Liver (tissue), 9 donors: ENCODE measurements around the gene KLK7. TPM values are rescaled to one million over a fixed set of nuclear protein-coding genes. Genes with fewer than 3 reads are reported as not detected.

Experiments
- DNase-seq: peaks from one replicate; pipeline ENCODE4 v3.0.0-alpha.2; 2017; ENCODE audit warnings: low spot score
- H3K27ac ChIP-seq, 2 donors: one replicate each; pipeline ENCODE4 v1.7.0; 2013; ENCODE audit warnings: inconsistent platforms in 2 of 2, low read length in 2 of 2, control low read depth in 1 of 2, low read depth in 1 of 2, mild to moderate bottlenecking in 1 of 2
- H3K27me3 ChIP-seq, 4 donors: one replicate each; pipeline versions ENCODE4 v1.6.1 to v1.7.0; 2013; ENCODE audit warnings: low read length in 3 of 4, inconsistent platforms in 1 of 4, mild to moderate bottlenecking in 1 of 4, moderate library complexity in 1 of 4; ENCODE audit not compliant: control insufficient read depth in 4 of 4, insufficient read depth in 4 of 4
- H3K36me3 ChIP-seq, 4 donors: one replicate each; pipeline versions ENCODE4 v1.6.1 to v1.7.0; 2013; ENCODE audit warnings: low read length in 3 of 4, mild to moderate bottlenecking in 3 of 4, low read depth in 1 of 4, moderate library complexity in 1 of 4; ENCODE audit not compliant: control insufficient read depth in 4 of 4, insufficient read depth in 3 of 4
- H3K4me1 ChIP-seq, 4 donors: one replicate each; pipeline versions ENCODE4 v1.6.1 to v1.7.0; 2013; ENCODE audit warnings: low read length in 3 of 4, mild to moderate bottlenecking in 3 of 4, moderate library complexity in 1 of 4; ENCODE audit not compliant: control insufficient read depth in 4 of 4, insufficient read depth in 4 of 4
- H3K4me3 ChIP-seq, 3 donors: one replicate each; pipeline versions ENCODE4 v1.6.1 to v1.7.0; 2013; ENCODE audit warnings: low read length in 3 of 3, control low read depth in 1 of 3, low read depth in 1 of 3, mild to moderate bottlenecking in 1 of 3
- H3K9ac ChIP-seq, 2 donors: one replicate each; pipeline ENCODE4 v1.7.0; 2013; ENCODE audit warnings: low read length in 2 of 2, mild to moderate bottlenecking in 2 of 2, moderate library complexity in 2 of 2, control low read depth in 1 of 2, low read depth in 1 of 2
- H3K9me3 ChIP-seq, 4 donors: one replicate each; pipeline versions ENCODE4 v1.6.1 to v1.7.0; 2013; ENCODE audit warnings: low read length in 3 of 4; ENCODE audit not compliant: control insufficient read depth in 4 of 4
- ATF3 ChIP-seq: IDR thresholded peaks from 2 replicates; pipeline ENCODE4 v1.6.1; 2016; ENCODE audit warnings: antibody characterized with exemption
- CTCF ChIP-seq: fragments of 150-350 bp; IDR thresholded peaks from 2 replicates; pipeline ENCODE4 v1.5.1; 2017; ENCODE audit warnings: improper control_type of control experiment, low read depth, low read length; ENCODE audit not compliant: missing input control
- EGR1 ChIP-seq, 2 donors: IDR thresholded peaks; 2 replicates each; pipeline ENCODE4 v1.6.1; 2016 to 2018; ENCODE audit warnings: antibody characterized with exemption in 2 of 2, low read depth in 2 of 2
- FOXA1 ChIP-seq: IDR thresholded peaks from 2 replicates; pipeline ENCODE4 v1.6.1; 2016; ENCODE audit warnings: antibody characterized with exemption
- FOXA2 ChIP-seq: IDR thresholded peaks from 2 replicates; pipeline ENCODE4 v1.6.1; 2016; ENCODE audit warnings: antibody characterized with exemption
- GABPA ChIP-seq, 2 donors: IDR thresholded peaks in 1 of 2; conservative IDR thresholded peaks in 1 of 2; 2 replicates each; pipeline ENCODE4 v1.6.1; 2016; ENCODE audit warnings: antibody characterized with exemption in 2 of 2, mild to moderate bottlenecking in 1 of 2, moderate library complexity in 1 of 2
- HNF4A ChIP-seq, 2 donors: conservative IDR thresholded peaks; 2 replicates each; pipeline ENCODE4 v1.6.1; 2016; ENCODE audit warnings: antibody characterized with exemption in 2 of 2, mild to moderate bottlenecking in 2 of 2
- HNF4G ChIP-seq: IDR thresholded peaks from 2 replicates; pipeline ENCODE4 v1.6.1; 2016; ENCODE audit warnings: antibody characterized with exemption
- JUND ChIP-seq, 2 donors: IDR thresholded peaks; 2 replicates each; pipeline ENCODE4 v1.6.1; 2016; ENCODE audit warnings: antibody characterized with exemption in 2 of 2
- NR2F2 ChIP-seq: IDR thresholded peaks from 2 replicates; pipeline ENCODE4 v1.6.1; 2016; ENCODE audit warnings: antibody characterized with exemption
- RAD21 ChIP-seq, 2 donors: IDR thresholded peaks; 2 replicates each; pipeline ENCODE4 v1.6.1; 2016; ENCODE audit warnings: antibody characterized with exemption in 2 of 2, mild to moderate bottlenecking in 2 of 2
- RXRA ChIP-seq, 2 donors: IDR thresholded peaks; 2 replicates each; pipeline ENCODE4 v1.6.1; 2017 to 2018; ENCODE audit warnings: antibody characterized with exemption in 2 of 2, mild to moderate bottlenecking in 1 of 2
- SP1 ChIP-seq: IDR thresholded peaks from 2 replicates; pipeline ENCODE4 v1.6.1; 2018; ENCODE audit warnings: antibody characterized with exemption, mild to moderate bottlenecking
- TAF1 ChIP-seq: conservative IDR thresholded peaks from 2 replicates; pipeline ENCODE4 v1.6.1; 2016; ENCODE audit warnings: antibody characterized with exemption, mild to moderate bottlenecking
- YY1 ChIP-seq: IDR thresholded peaks from 2 replicates; pipeline ENCODE4 v1.6.1; 2016; ENCODE audit warnings: antibody characterized with exemption, mild to moderate bottlenecking
- WGBS: extraction: QIAGEN DNeasy Blood & Tissue Kit; methylation state at CpG from one replicate; pipeline ENCODE4 v1.1.7; 2013; 5-methylcytosine and 5-hydroxymethylcytosine counted together
- polyA plus RNA-seq, 2 donors: library from polyadenylated mRNA; stranded (reverse) in 1 of 2; unstranded in 1 of 2; fragments of 200-250 nt in 1 of 2; fragments of >200 nt in 1 of 2; fragmentation: Nextera tagmentation in 1 of 2; extraction: Ambion mirVana in 1 of 2; gene quantifications; one replicate each; pipeline versions ENCODE4 v1.2.1 to v1.2.3, GENCODE V29; 2013 to 2015
- total RNA-seq, 2 donors: library from RNA; depleted of rRNA; stranded (reverse); fragments of >200 nt; gene quantifications; one replicate each; pipeline ENCODE4 v1.2.3, GENCODE V29; 2014
- TF ChIP-seq, protein P1 (sequence below): IDR thresholded peaks from 2 replicates; pipeline ENCODE4 v1.6.1; 2016; ENCODE audit warnings: antibody characterized with exemption
- TF ChIP-seq, protein P2 (sequence below): IDR thresholded peaks from 2 replicates; pipeline ENCODE4 v1.6.1; 2016; ENCODE audit warnings: antibody characterized with exemption
- TF ChIP-seq, protein P3 (sequence below): IDR thresholded peaks from 2 replicates; pipeline ENCODE4 v1.6.1; 2016; ENCODE audit warnings: antibody characterized with exemption, mild to moderate bottlenecking
- donor health status: healthy.
- donor health status: healthy.
- donor health status: healthy.
- donor health status: healthy.
- donor health status: healthy.

KLK7 gene
- total and polyA plus RNA-seq, 4 donors: not detected

DNA sequence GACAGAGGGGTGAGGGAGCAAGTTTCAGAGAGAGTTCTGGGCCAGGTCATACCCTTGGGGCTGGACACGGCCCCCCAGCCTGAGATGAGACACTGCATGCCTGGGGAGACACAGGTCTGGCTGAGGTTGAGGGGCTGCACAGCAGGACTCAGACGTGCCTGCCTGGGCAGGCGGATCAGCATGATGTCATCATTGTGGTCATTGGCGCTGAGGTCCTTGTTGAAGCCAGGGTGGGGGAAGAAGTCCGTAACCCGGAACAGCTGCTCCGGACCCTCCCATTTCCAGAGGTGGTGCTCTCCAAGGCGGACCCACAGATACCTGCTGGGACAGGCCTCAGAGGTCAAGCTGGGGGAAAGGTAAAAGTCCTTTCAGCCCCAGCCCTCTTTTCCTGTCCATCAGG, 22.7 kb upstream of the KLK7 start (continued):
- TF ChIP-seq FOXA2 (no peak), RAD21 (IDR thresholded peaks at IDR 0.05) (no peak), HNF4A (conservative IDR thresholded peaks at IDR 0.05) (no peak)

GRCh38 chr19:51005248-51005647, 21.5 kb upstream of the KLK7 start:
- peaks cover 0 to 4% (median under 1%) of the 10 kb centered on the region in 4 donors for H3K27me3 ChIP-seq
- TF ChIP-seq JUND (IDR thresholded peaks at IDR 0.05): no peak
- TF ChIP-seq EGR1 (IDR thresholded peaks at IDR 0.05; ENCODE audit: low read depth in 2 of 2): no peak
- TF ChIP-seq, protein P1, sequence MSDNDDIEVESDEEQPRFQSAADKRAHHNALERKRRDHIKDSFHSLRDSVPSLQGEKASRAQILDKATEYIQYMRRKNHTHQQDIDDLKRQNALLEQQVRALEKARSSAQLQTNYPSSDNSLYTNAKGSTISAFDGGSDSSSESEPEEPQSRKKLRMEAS: no peak
- no peak for TF ChIP-seq TAF1
- TF ChIP-seq RXRA (IDR thresholded peaks at IDR 0.05): no peak
- no peak for TF ChIP-seq GABPA (IDR thresholded peaks at IDR 0.05 in 1 of 2, conservative IDR thresholded peaks at IDR 0.05 in 1 of 2)
- no peak for TF ChIP-seq CTCF
- no peak for DNase-seq

DNA sequence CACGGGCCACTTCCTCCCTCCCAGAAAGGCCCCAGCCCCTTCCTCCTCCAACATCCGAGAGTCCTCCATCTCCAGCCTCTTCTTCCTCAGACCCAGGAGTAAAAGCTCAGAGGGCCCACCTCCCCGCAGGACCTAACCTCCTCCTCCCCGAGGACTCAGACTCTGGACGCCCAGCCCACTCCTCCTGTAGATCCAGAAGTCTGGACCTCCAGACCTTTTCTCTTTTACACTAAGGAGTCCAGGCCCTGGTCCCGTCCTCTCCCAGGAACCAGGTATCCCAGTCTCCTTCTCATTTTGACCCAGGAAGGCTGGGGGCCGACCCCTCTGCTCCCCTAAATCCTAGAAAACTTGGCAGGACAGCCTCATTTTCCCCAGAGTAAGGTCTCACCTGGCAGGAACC, 19.6 kb upstream of the KLK7 start:
- Histone ChIP-seq H3K4me1 (no peaks in the 10 kb centered on the region), H3K36me3 (no peaks in the 10 kb centered on the region), H3K9ac (no peak overlapping the region), H3K27me3 (peaks cover 0 to 4% (median under 1%) of the 10 kb centered on the region in 4 donors), H3K4me3 (no peak overlapping the region), H3K27ac (no peak overlapping the region), H3K9me3 (no peaks in the 10 kb centered on the region)
- no peak for TF ChIP-seq HNF4G
- TF ChIP-seq FOXA1: no peak
- no peak for TF ChIP-seq NR2F2
- TF ChIP-seq, protein P2, sequence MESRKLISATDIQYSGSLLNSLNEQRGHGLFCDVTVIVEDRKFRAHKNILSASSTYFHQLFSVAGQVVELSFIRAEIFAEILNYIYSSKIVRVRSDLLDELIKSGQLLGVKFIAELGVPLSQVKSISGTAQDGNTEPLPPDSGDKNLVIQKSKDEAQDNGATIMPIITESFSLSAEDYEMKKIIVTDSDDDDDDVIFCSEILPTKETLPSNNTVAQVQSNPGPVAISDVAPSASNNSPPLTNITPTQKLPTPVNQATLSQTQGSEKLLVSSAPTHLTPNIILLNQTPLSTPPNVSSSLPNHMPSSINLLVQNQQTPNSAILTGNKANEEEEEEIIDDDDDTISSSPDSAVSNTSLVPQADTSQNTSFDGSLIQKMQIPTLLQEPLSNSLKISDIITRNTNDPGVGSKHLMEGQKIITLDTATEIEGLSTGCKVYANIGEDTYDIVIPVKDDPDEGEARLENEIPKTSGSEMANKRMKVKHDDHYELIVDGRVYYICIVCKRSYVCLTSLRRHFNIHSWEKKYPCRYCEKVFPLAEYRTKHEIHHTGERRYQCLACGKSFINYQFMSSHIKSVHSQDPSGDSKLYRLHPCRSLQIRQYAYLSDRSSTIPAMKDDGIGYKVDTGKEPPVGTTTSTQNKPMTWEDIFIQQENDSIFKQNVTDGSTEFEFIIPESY: no peak
- TF ChIP-seq FOXA2: no peak
- no peak for TF ChIP-seq RXRA (IDR thresholded peaks at IDR 0.05)
- TF ChIP-seq EGR1 (IDR thresholded peaks at IDR 0.05; ENCODE audit: low read depth in 2 of 2): no peak
- TF ChIP-seq, protein P1: no peak
- no peak for TF ChIP-seq YY1
- no peak for TF ChIP-seq CTCF
- TF ChIP-seq, protein P3, sequence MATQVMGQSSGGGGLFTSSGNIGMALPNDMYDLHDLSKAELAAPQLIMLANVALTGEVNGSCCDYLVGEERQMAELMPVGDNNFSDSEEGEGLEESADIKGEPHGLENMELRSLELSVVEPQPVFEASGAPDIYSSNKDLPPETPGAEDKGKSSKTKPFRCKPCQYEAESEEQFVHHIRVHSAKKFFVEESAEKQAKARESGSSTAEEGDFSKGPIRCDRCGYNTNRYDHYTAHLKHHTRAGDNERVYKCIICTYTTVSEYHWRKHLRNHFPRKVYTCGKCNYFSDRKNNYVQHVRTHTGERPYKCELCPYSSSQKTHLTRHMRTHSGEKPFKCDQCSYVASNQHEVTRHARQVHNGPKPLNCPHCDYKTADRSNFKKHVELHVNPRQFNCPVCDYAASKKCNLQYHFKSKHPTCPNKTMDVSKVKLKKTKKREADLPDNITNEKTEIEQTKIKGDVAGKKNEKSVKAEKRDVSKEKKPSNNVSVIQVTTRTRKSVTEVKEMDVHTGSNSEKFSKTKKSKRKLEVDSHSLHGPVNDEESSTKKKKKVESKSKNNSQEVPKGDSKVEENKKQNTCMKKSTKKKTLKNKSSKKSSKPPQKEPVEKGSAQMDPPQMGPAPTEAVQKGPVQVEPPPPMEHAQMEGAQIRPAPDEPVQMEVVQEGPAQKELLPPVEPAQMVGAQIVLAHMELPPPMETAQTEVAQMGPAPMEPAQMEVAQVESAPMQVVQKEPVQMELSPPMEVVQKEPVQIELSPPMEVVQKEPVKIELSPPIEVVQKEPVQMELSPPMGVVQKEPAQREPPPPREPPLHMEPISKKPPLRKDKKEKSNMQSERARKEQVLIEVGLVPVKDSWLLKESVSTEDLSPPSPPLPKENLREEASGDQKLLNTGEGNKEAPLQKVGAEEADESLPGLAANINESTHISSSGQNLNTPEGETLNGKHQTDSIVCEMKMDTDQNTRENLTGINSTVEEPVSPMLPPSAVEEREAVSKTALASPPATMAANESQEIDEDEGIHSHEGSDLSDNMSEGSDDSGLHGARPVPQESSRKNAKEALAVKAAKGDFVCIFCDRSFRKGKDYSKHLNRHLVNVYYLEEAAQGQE: no peak
- no peak for TF ChIP-seq SP1
- TF ChIP-seq ATF3: no peak
- no peak for TF ChIP-seq TAF1
- TF ChIP-seq RAD21 (IDR thresholded peaks at IDR 0.05): no peak
- no peak for TF ChIP-seq GABPA (IDR thresholded peaks at IDR 0.05 in 1 of 2, conservative IDR thresholded peaks at IDR 0.05 in 1 of 2)
- TF ChIP-seq JUND (IDR thresholded peaks at IDR 0.05): no peak
- 77% methylated on average over 7 of the region's 7 CpGs for WGBS
- DNase-seq: no peak

More at GRCh38 chr19:51005248-51005647, 21.5 kb upstream of the KLK7 start:
- no peak overlapping the region for H3K9ac ChIP-seq
- WGBS: 75% methylated on average over 1 of the region's 1 CpG
- H3K4me1 ChIP-seq: no peaks in the 10 kb centered on the region
- no peaks in the 10 kb centered on the region for H3K36me3 ChIP-seq
- H3K9me3 ChIP-seq: no peaks in the 10 kb centered on the region
- H3K4me3 ChIP-seq: no peak overlapping the region
- H3K27ac ChIP-seq: no peak overlapping the region
